PC-3 (cell line): Measurements from ENCODE around the gene TAGLN2.

Experiments used
- EZH2 ChIP-seq: fragments of 300-600 bp; sonication (generic); IDR thresholded peaks from one replicate; pipeline ENCODE4 v1.6.1; 2017; ENCODE audit warnings: antibody characterized with exemption, mild to moderate bottlenecking, low read length; ENCODE audit not compliant: unreplicated experiment
- TF ChIP-seq, protein P1 (sequence below): fragments of 300-600 bp; sonication (generic); conservative IDR thresholded peaks from 2 replicates; pipeline ENCODE4 v1.5.1; 2017; ENCODE audit warnings: antibody characterized with exemption, low read depth, mild to moderate bottlenecking, low read length

GRCh38 chr1:159895286-159895685 lies 30.0 kb downstream of the TAGLN2 start:
- TF ChIP-seq, protein P1, sequence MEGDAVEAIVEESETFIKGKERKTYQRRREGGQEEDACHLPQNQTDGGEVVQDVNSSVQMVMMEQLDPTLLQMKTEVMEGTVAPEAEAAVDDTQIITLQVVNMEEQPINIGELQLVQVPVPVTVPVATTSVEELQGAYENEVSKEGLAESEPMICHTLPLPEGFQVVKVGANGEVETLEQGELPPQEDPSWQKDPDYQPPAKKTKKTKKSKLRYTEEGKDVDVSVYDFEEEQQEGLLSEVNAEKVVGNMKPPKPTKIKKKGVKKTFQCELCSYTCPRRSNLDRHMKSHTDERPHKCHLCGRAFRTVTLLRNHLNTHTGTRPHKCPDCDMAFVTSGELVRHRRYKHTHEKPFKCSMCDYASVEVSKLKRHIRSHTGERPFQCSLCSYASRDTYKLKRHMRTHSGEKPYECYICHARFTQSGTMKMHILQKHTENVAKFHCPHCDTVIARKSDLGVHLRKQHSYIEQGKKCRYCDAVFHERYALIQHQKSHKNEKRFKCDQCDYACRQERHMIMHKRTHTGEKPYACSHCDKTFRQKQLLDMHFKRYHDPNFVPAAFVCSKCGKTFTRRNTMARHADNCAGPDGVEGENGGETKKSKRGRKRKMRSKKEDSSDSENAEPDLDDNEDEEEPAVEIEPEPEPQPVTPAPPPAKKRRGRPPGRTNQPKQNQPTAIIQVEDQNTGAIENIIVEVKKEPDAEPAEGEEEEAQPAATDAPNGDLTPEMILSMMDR: no peak
- no peak for TF ChIP-seq EZH2
